ENCODE measurements around the gene GTSE1.

GTSE1 gene

GRCh38 chr22:46373159-46373558 is 76.5 kb downstream of the GTSE1 start:
- no peak for ATAC-seq (ENCODE audit: low read depth)
- H3K27ac ChIP-seq (ENCODE audit: poor library complexity, severe bottlenecking): no peak overlapping the region
- no peak for TF ChIP-seq CTCF (IDR thresholded peaks at IDR 0.05; ENCODE audit: poor library complexity, severe bottlenecking)
- no peak for DNase-seq (ENCODE audit: low spot score)
- H3K4me3 ChIP-seq (ENCODE audit: severe bottlenecking): no peak overlapping the region
- peaks cover 25% of the 10 kb centered on the region for H3K36me3 ChIP-seq (ENCODE audit: low read depth)
- H3K9me3 ChIP-seq (ENCODE audit: severe bottlenecking): peaks cover 6% of the 10 kb centered on the region
- H3K27me3 ChIP-seq (ENCODE audit: insufficient read depth, poor library complexity, severe bottlenecking): no peaks in the 10 kb centered on the region
- peaks cover 5% of the 10 kb centered on the region for H3K4me1 ChIP-seq (ENCODE audit: insufficient read depth, poor library complexity, severe bottlenecking)

- Histone ChIP-seq H3K27me3 (ENCODE audit: insufficient read depth, poor library complexity, severe bottlenecking) (no peaks in the 10 kb centered on the region), H3K9me3 (ENCODE audit: severe bottlenecking) (peaks cover 6% of the 10 kb centered on the region), H3K36me3 (ENCODE audit: low read depth) (peaks cover 25% of the 10 kb centered on the region), H3K4me1 (ENCODE audit: insufficient read depth, poor library complexity, severe bottlenecking) (peaks cover 5% of the 10 kb centered on the region), H3K27ac (ENCODE audit: poor library complexity, severe bottlenecking) (no peak overlapping the region), H3K4me3 (ENCODE audit: severe bottlenecking) (no peak overlapping the region)
- no peak for TF ChIP-seq CTCF (IDR thresholded peaks at IDR 0.05; ENCODE audit: poor library complexity, severe bottlenecking)
- DNase-seq (ENCODE audit: low spot score) (no peak), ATAC-seq (ENCODE audit: low read depth) (no peak)
Measured at GRCh38 chr22:46373921-46374662, 77.4 kb downstream of the GTSE1 start.

GRCh38 chr22:46374663-46375474 is 78.2 kb downstream of the GTSE1 start:
- Histone ChIP-seq H3K27ac (ENCODE audit: poor library complexity, severe bottlenecking) (no peak overlapping the region), H3K4me1 (ENCODE audit: insufficient read depth, poor library complexity, severe bottlenecking) (peaks cover 5% of the 10 kb centered on the region), H3K9me3 (ENCODE audit: severe bottlenecking) (peaks cover 6% of the 10 kb centered on the region), H3K36me3 (ENCODE audit: low read depth) (peaks cover 27% of the 10 kb centered on the region), H3K4me3 (ENCODE audit: severe bottlenecking) (no peak overlapping the region), H3K27me3 (ENCODE audit: insufficient read depth, poor library complexity, severe bottlenecking) (no peaks in the 10 kb centered on the region)
- DNase-seq (ENCODE audit: low spot score) (no peak), ATAC-seq (ENCODE audit: low read depth) (no peak)
- TF ChIP-seq CTCF (IDR thresholded peaks at IDR 0.05; ENCODE audit: poor library complexity, severe bottlenecking): no peak

- H3K4me1 ChIP-seq (ENCODE audit: insufficient read depth, poor library complexity, severe bottlenecking): peaks cover 5% of the 10 kb centered on the region
- no peak for ATAC-seq (ENCODE audit: low read depth)
- no peak for DNase-seq (ENCODE audit: low spot score)
- no peak for TF ChIP-seq CTCF (IDR thresholded peaks at IDR 0.05; ENCODE audit: poor library complexity, severe bottlenecking)
- H3K4me3 ChIP-seq (ENCODE audit: severe bottlenecking): no peak overlapping the region
- no peaks in the 10 kb centered on the region for H3K27me3 ChIP-seq (ENCODE audit: insufficient read depth, poor library complexity, severe bottlenecking)
- peaks cover 38% of the 10 kb centered on the region for H3K36me3 ChIP-seq (ENCODE audit: low read depth)
- H3K27ac ChIP-seq (ENCODE audit: poor library complexity, severe bottlenecking): no peak overlapping the region
- H3K9me3 ChIP-seq (ENCODE audit: severe bottlenecking): peaks cover 6% of the 10 kb centered on the region
Measured at GRCh38 chr22:46376111-46376510, 79.4 kb downstream of the GTSE1 start.

All from RWPE2 (cell line).